Hepatocyte (in vitro differentiated cells): ENCODE results near the gene SYN1. TPM values are rescaled to one million over a fixed set of nuclear protein-coding genes. Genes with fewer than 3 reads are reported as not detected.

Experiments
- DNase-seq: peaks from one replicate; pipeline ENCODE4 v3.0.0-alpha.2; 2016; ENCODE audit warnings: low spot score
- H2AFZ ChIP-seq: fragments of 200-600 bp; sonication (generic); 2 replicates; pipeline ENCODE4 v1.6.0; 2016; ENCODE audit warnings: antibody characterized with exemption, mild to moderate bottlenecking
- H3K27ac ChIP-seq: fragments of 200-600 bp; sonication (generic); 2 replicates; pipeline ENCODE4 v1.5.1; 2016; ENCODE audit warnings: mild to moderate bottlenecking
- H3K27me3 ChIP-seq: fragments of 200-600 bp; sonication (generic); 2 replicates; pipeline ENCODE4 v1.6.1; 2016
- H3K36me3 ChIP-seq: fragments of 200-600 bp; sonication (generic); replicated peaks from 2 replicates; pipeline ENCODE4 v1.5.1; 2016; ENCODE audit warnings: low read depth; ENCODE audit not compliant: insufficient read depth
- H3K4me1 ChIP-seq: fragments of 200-600 bp; sonication (generic); 2 replicates; pipeline ENCODE4 v1.5.1; 2016; ENCODE audit warnings: mild to moderate bottlenecking, moderate library complexity; ENCODE audit not compliant: insufficient read depth
- H3K4me2 ChIP-seq: fragments of 200-600 bp; sonication (generic); 2 replicates; pipeline ENCODE4 v1.6.0; 2016
- H3K4me3 ChIP-seq: fragments of 200-600 bp; sonication (generic); 2 replicates; pipeline ENCODE4 v1.5.1; 2016; ENCODE audit warnings: mild to moderate bottlenecking
- H3K79me2 ChIP-seq: fragments of 200-600 bp; sonication (generic); 2 replicates; pipeline ENCODE4 v1.6.0; 2017; ENCODE audit warnings: mild to moderate bottlenecking
- H3K9me2 ChIP-seq: fragments of 200-600 bp; sonication (generic); replicated peaks from 2 replicates; pipeline ENCODE4 v1.6.0; 2017; ENCODE audit warnings: mild to moderate bottlenecking; ENCODE audit not compliant: insufficient read depth
- H3K9me3 ChIP-seq: fragments of 200-600 bp; sonication (generic); 2 replicates; pipeline ENCODE4 v1.5.1; 2016; ENCODE audit warnings: low read depth, mild to moderate bottlenecking
- H4K20me1 ChIP-seq: fragments of 200-600 bp; sonication (generic); 2 replicates; pipeline ENCODE4 v1.6.0; 2016; ENCODE audit warnings: mild to moderate bottlenecking; ENCODE audit not compliant: insufficient read depth, poor library complexity, severe bottlenecking
- CTCF ChIP-seq: fragments of 200-600 bp; sonication (generic); IDR thresholded peaks from 2 replicates; pipeline ENCODE4 v1.5.1; 2016; ENCODE audit warnings: antibody characterized with exemption, mild to moderate bottlenecking; ENCODE audit not compliant: poor library complexity
- EZH2 ChIP-seq: fragments of 200-600 bp; sonication (generic); IDR thresholded peaks from 2 replicates; pipeline ENCODE4 v1.6.1; 2016; ENCODE audit warnings: antibody characterized with exemption, mild to moderate bottlenecking, borderline replicate concordance
- EZH2phosphoT487 ChIP-seq: fragments of 200-600 bp; sonication (generic); IDR thresholded peaks from one replicate; pipeline ENCODE4 v1.6.1; 2018; ENCODE audit warnings: antibody characterized with exemption, mild to moderate bottlenecking, low read depth, moderate library complexity; ENCODE audit not compliant: unreplicated experiment, severe bottlenecking
- WGBS: methylation state at CpG from one replicate; pipeline ENCODE4 v1.1.6; 2016; ENCODE audit warnings: low lambda C conversion rate; ENCODE audit errors: missing lambda C conversion rate; 5-methylcytosine and 5-hydroxymethylcytosine counted together
- polyA plus RNA-seq: library from polyadenylated mRNA; unstranded; fragments of >200 nt; fragmentation: Nextera tagmentation; extraction: Ambion mirVana; gene quantifications from 2 replicates; pipeline ENCODE4 v1.2.1, GENCODE V29; 2016
- total RNA-seq: library from RNA; depleted of rRNA; stranded (reverse); fragments of >200 nt; gene quantifications from 2 replicates; pipeline ENCODE4 v1.2.3, GENCODE V29; 2014

The SYN1 gene
- total and polyA plus RNA-seq, 2 experiments from 2014 or later, result 0.43 to 3.7 TPM

- H3K27ac ChIP-seq, result no peak overlapping the region
- H3K36me3 ChIP-seq, result no peaks in the 10 kb centered on the region
- TF ChIP-seq CTCF (no peak), EZH2 (no peak), EZH2phosphoT487 (no peak)
- H3K79me2 ChIP-seq, result peaks cover 27% of the 10 kb centered on the region
- H3K9me2 ChIP-seq, result no peaks in the 10 kb centered on the region
- no peaks in the 10 kb centered on the region for H3K4me1 ChIP-seq
- H2AFZ ChIP-seq, result no peak overlapping the region
- no peak overlapping the region for H3K4me3 ChIP-seq
- WGBS, result 67% methylated on average over 10 of the region's 10 CpGs
- H3K4me2 ChIP-seq, result no peak overlapping the region
- no peaks in the 10 kb centered on the region for H4K20me1 ChIP-seq
- H3K27me3 ChIP-seq, result no peaks in the 10 kb centered on the region
- no peak for DNase-seq
- H3K9me3 ChIP-seq, result no peaks in the 10 kb centered on the region
Measured at GRCh38 chrX:47645530-47645929, 25.9 kb upstream of the SYN1 start.

- Histone ChIP-seq H3K9me3 (no peaks in the 10 kb centered on the region), H3K4me2 (no peak overlapping the region), H4K20me1 (no peaks in the 10 kb centered on the region), H3K4me1 (no peaks in the 10 kb centered on the region), H3K27me3 (no peaks in the 10 kb centered on the region), H2AFZ (no peak overlapping the region), H3K27ac (no peak overlapping the region), H3K9me2 (no peaks in the 10 kb centered on the region), H3K79me2 (peaks cover 25% of the 10 kb centered on the region), H3K36me3 (no peaks in the 10 kb centered on the region), H3K4me3 (no peak overlapping the region)
- peak; percentile 8 for TF ChIP-seq CTCF
- TF ChIP-seq EZH2, result no peak
- DNase-seq, result peak; percentile 42
- 67% methylated on average over 9 of the region's 12 CpGs for WGBS
Measured at GRCh38 chrX:47644557-47645091, 25.0 kb upstream of the SYN1 start.

- no peak overlapping the region for H3K27ac ChIP-seq
- H2AFZ ChIP-seq, result no peak overlapping the region
- H3K4me2 ChIP-seq, result no peak overlapping the region
- H3K36me3 ChIP-seq, result no peaks in the 10 kb centered on the region
- peaks cover 18% of the 10 kb centered on the region for H3K79me2 ChIP-seq
- TF ChIP-seq EZH2phosphoT487, result no peak
- TF ChIP-seq CTCF, result peak; percentile 28
- H3K4me1 ChIP-seq, result no peaks in the 10 kb centered on the region
- 57% methylated on average over 2 of the region's 2 CpGs for WGBS
- no peaks in the 10 kb centered on the region for H3K9me2 ChIP-seq
- H3K4me3 ChIP-seq, result no peak overlapping the region
- no peaks in the 10 kb centered on the region for H3K27me3 ChIP-seq
- H3K9me3 ChIP-seq, result no peaks in the 10 kb centered on the region
- DNase-seq, result no peak
- H4K20me1 ChIP-seq, result no peaks in the 10 kb centered on the region
Measured at GRCh38 chrX:47643926-47644325, 24.3 kb upstream of the SYN1 start.

DNA sequence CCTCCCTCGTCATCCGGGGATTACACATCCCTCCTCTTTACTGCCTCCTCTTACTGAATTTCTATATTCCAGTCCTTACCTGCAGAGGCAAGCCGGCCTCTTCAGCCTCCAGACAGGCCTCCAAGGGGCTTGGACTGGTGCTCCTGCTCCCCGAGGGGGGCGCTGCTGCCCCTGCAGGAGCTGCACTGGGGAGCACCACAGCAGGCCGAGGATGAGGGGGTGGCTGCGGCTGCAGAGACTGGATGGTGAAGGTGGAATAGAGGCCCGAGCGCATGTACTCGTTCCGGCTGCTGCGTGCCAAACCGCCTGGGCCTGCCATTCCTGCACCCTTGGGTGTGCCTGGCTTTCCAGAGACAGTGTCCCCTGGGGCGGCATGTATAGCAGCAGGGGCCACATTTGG is 19.2 kb upstream of the SYN1 start:
- 83% methylated on average over 14 of the region's 14 CpGs for WGBS
- no peak overlapping the region for H3K4me2 ChIP-seq
- H3K79me2 ChIP-seq, result peaks cover 9% of the 10 kb centered on the region
- H3K9me3 ChIP-seq, result no peaks in the 10 kb centered on the region
- H3K9me2 ChIP-seq, result no peaks in the 10 kb centered on the region
- no peak overlapping the region for H3K4me3 ChIP-seq
- no peak overlapping the region for H3K27ac ChIP-seq
- no peaks in the 10 kb centered on the region for H3K36me3 ChIP-seq
- no peaks in the 10 kb centered on the region for H3K4me1 ChIP-seq
- TF ChIP-seq EZH2, result no peak
- no peak for TF ChIP-seq EZH2phosphoT487
- TF ChIP-seq CTCF, result no peak
- no peak for DNase-seq
- no peaks in the 10 kb centered on the region for H3K27me3 ChIP-seq
- no peak overlapping the region for H2AFZ ChIP-seq
- no peaks in the 10 kb centered on the region for H4K20me1 ChIP-seq
